Activated T-cell treated with anti-CD3 and anti-CD28 coated beads, Interleukin-2, amount 50 U/mL, for 72 hours (primary cell): ENCODE data around the gene KIAA1671. TPM values are rescaled to one million over a fixed set of nuclear protein-coding genes. Genes with fewer than 3 reads are reported as not detected.

ENCODE experiments used
- ATAC-seq, 2 donors: fragments of 150-1000 bp; cut with Tn5 transposase; replicated peaks in 1 of 2; 2 replicates each; pipeline ENCODE4 v1.10.0; 2021; ENCODE audit warnings: moderate library complexity in 2 of 2, mild to moderate bottlenecking in 1 of 2
- DNase-seq, 2 donors: peaks; one replicate each; pipeline ENCODE4 v3.0.0; 2021 to 2022; ENCODE audit warnings: mixed read lengths in 1 of 2
- H3K27ac Mint-ChIP-seq: one replicate; pipeline ENCODE4 v1.8.0; 2022; ENCODE audit warnings: mild to moderate bottlenecking, moderate library complexity, mixed read lengths
- H3K27me3 Mint-ChIP-seq: one replicate; pipeline ENCODE4 v1.8.0; 2022; ENCODE audit warnings: low read depth, mixed read lengths
- H3K36me3 Mint-ChIP-seq, 2 donors: one replicate each; pipeline ENCODE4 v1.8.0; 2022; ENCODE audit warnings: mixed read lengths in 2 of 2, mild to moderate bottlenecking in 1 of 2; ENCODE audit not compliant: insufficient read depth in 2 of 2
- H3K4me1 Mint-ChIP-seq: one replicate; pipeline ENCODE4 v1.8.0; 2022; ENCODE audit warnings: low read depth, mixed read lengths
- H3K4me3 Mint-ChIP-seq, 2 donors: one replicate each; pipeline ENCODE4 v1.8.0; 2022; ENCODE audit warnings: mild to moderate bottlenecking in 2 of 2, mixed read lengths in 2 of 2, moderate library complexity in 2 of 2
- H3K9me3 Mint-ChIP-seq, 2 donors: one replicate each; pipeline ENCODE4 v1.8.0; 2022; ENCODE audit warnings: mixed read lengths in 2 of 2
- total RNA-seq, 2 donors: library from RNA; stranded (reverse); gene quantifications; one replicate each; pipeline ENCODE4 v1.2.3, GENCODE V29; 2022

KIAA1671 gene
- total RNA-seq, 2 donors from 2014 or later = 6.6 to 10.8 TPM

- H3K36me3 Mint-ChIP-seq = no peaks in the 10 kb centered on the region
- H3K4me3 Mint-ChIP-seq = no peak overlapping the region
- DNase-seq = no peak
- H3K27ac Mint-ChIP-seq = no peak overlapping the region
- no peaks in the 10 kb centered on the region for H3K9me3 Mint-ChIP-seq
- H3K4me1 Mint-ChIP-seq = peaks cover 13% of the 10 kb centered on the region
- no peak for ATAC-seq
- H3K27me3 Mint-ChIP-seq = no peaks in the 10 kb centered on the region
These were observed 210.0 kb downstream of the KIAA1671 start for GRCh38 chr22:25162561-25162960.

- DNase-seq (no peak), ATAC-seq (no peak)
- Mint-ChIP-seq H3K27me3 (no peaks in the 10 kb centered on the region), H3K4me1 (peaks cover 8% of the 10 kb centered on the region), H3K36me3 (no peaks in the 10 kb centered on the region), H3K4me3 (no peak overlapping the region), H3K9me3 (no peaks in the 10 kb centered on the region), H3K27ac (no peak overlapping the region)
These were observed 213.3 kb downstream of the KIAA1671 start for GRCh38 chr22:25165785-25166184.

- Mint-ChIP-seq H3K9me3 (no peaks in the 10 kb centered on the region), H3K27ac (no peak overlapping the region)
- no peak for DNase-seq
These were observed 213.9 kb downstream of the KIAA1671 start for GRCh38 chr22:25166266-25167040.

GRCh38 chr22:25167082-25167481 lies 214.6 kb downstream of the KIAA1671 start:
- DNase-seq = no peak
- no peak overlapping the region for H3K4me3 Mint-ChIP-seq
- H3K27ac Mint-ChIP-seq = no peak overlapping the region
- no peak for ATAC-seq
- H3K36me3 Mint-ChIP-seq = no peaks in the 10 kb centered on the region
- no peaks in the 10 kb centered on the region for H3K4me1 Mint-ChIP-seq
- no peaks in the 10 kb centered on the region for H3K9me3 Mint-ChIP-seq
- no peaks in the 10 kb centered on the region for H3K27me3 Mint-ChIP-seq

More at GRCh38 chr22:25166266-25167040, 213.9 kb downstream of the KIAA1671 start:
- H3K27me3 Mint-ChIP-seq = no peaks in the 10 kb centered on the region
- ATAC-seq = no peak
- H3K36me3 Mint-ChIP-seq = no peaks in the 10 kb centered on the region
- no peak overlapping the region for H3K4me3 Mint-ChIP-seq
- H3K4me1 Mint-ChIP-seq = peaks cover 1% of the 10 kb centered on the region

- H3K4me1 Mint-ChIP-seq = no peaks in the 10 kb centered on the region
- no peak overlapping the region for H3K4me3 Mint-ChIP-seq
- no peak for ATAC-seq
- no peak for DNase-seq
- no peaks in the 10 kb centered on the region for H3K36me3 Mint-ChIP-seq
- H3K27me3 Mint-ChIP-seq = no peaks in the 10 kb centered on the region
- H3K27ac Mint-ChIP-seq = no peak overlapping the region
- H3K9me3 Mint-ChIP-seq = no peaks in the 10 kb centered on the region
These were observed 215.5 kb downstream of the KIAA1671 start for GRCh38 chr22:25167834-25168601.

GRCh38 chr22:25169278-25170031 lies 216.9 kb downstream of the KIAA1671 start:
- Mint-ChIP-seq H3K36me3 (no peaks in the 10 kb centered on the region), H3K27me3 (no peaks in the 10 kb centered on the region)

GRCh38 chr22:25170426-25170980 lies 218.0 kb downstream of the KIAA1671 start:
- H3K27ac Mint-ChIP-seq = no peak overlapping the region
- H3K9me3 Mint-ChIP-seq = no peaks in the 10 kb centered on the region
- H3K27me3 Mint-ChIP-seq = no peaks in the 10 kb centered on the region
- H3K36me3 Mint-ChIP-seq = no peaks in the 10 kb centered on the region
- no peaks in the 10 kb centered on the region for H3K4me1 Mint-ChIP-seq
- ATAC-seq (no peak), DNase-seq (no peak)
- no peak overlapping the region for H3K4me3 Mint-ChIP-seq

More at GRCh38 chr22:25169278-25170031, 216.9 kb downstream of the KIAA1671 start:
- ATAC-seq = no peak
- Mint-ChIP-seq H3K27ac (no peak overlapping the region), H3K4me3 (no peak overlapping the region), H3K4me1 (no peaks in the 10 kb centered on the region), H3K9me3 (no peaks in the 10 kb centered on the region)
- no peak for DNase-seq

GRCh38 chr22:25172153-25172552 lies 219.6 kb downstream of the KIAA1671 start:
- Mint-ChIP-seq H3K27me3 (no peaks in the 10 kb centered on the region), H3K4me3 (no peak overlapping the region)
- peak in 1 of 2 donors; percentile 43 for ATAC-seq

GRCh38 chr22:25174156-25174887 lies 221.8 kb downstream of the KIAA1671 start:
- no peaks in the 10 kb centered on the region for H3K27me3 Mint-ChIP-seq
- ATAC-seq (no peak), DNase-seq (no peak)
- no peak overlapping the region for H3K4me3 Mint-ChIP-seq
- H3K27ac Mint-ChIP-seq = no peak overlapping the region
- peaks cover 0 to 2% of the 10 kb centered on the region in 2 donors for H3K9me3 Mint-ChIP-seq
- no peaks in the 10 kb centered on the region for H3K4me1 Mint-ChIP-seq
- peaks cover 0 to 1% of the 10 kb centered on the region in 2 donors for H3K36me3 Mint-ChIP-seq

More at GRCh38 chr22:25172153-25172552, 219.6 kb downstream of the KIAA1671 start:
- peak; percentile 28 to 39 for DNase-seq
- Mint-ChIP-seq H3K27ac (no peak overlapping the region), H3K9me3 (no peaks in the 10 kb centered on the region), H3K36me3 (no peaks in the 10 kb centered on the region), H3K4me1 (no peaks in the 10 kb centered on the region)

- Mint-ChIP-seq H3K36me3 (peaks cover 0 to 7% of the 10 kb centered on the region in 2 donors), H3K27me3 (no peaks in the 10 kb centered on the region), H3K27ac (no peak overlapping the region), H3K9me3 (peaks cover 0 to 7% of the 10 kb centered on the region in 2 donors), H3K4me3 (no peak overlapping the region), H3K4me1 (no peaks in the 10 kb centered on the region)
- no peak for ATAC-seq
- no peak for DNase-seq
These were observed 222.4 kb downstream of the KIAA1671 start for GRCh38 chr22:25174888-25175411.

- Mint-ChIP-seq H3K4me3 (no peak overlapping the region), H3K27me3 (no peaks in the 10 kb centered on the region), H3K4me1 (no peaks in the 10 kb centered on the region), H3K9me3 (peaks cover 0 to 8% of the 10 kb centered on the region in 2 donors), H3K27ac (no peak overlapping the region), H3K36me3 (peaks cover 0 to 8% of the 10 kb centered on the region in 2 donors)
- DNase-seq = no peak
- ATAC-seq = no peak
These were observed 223.7 kb downstream of the KIAA1671 start for GRCh38 chr22:25176175-25176574.

GRCh38 chr22:25176799-25177198 lies 224.3 kb downstream of the KIAA1671 start:
- no peak overlapping the region for H3K27ac Mint-ChIP-seq
- DNase-seq (no peak), ATAC-seq (no peak)
- no peak overlapping the region for H3K4me3 Mint-ChIP-seq
- H3K27me3 Mint-ChIP-seq = no peaks in the 10 kb centered on the region
- no peaks in the 10 kb centered on the region for H3K4me1 Mint-ChIP-seq
- H3K36me3 Mint-ChIP-seq = peaks cover 0 to 8% of the 10 kb centered on the region in 2 donors
- H3K9me3 Mint-ChIP-seq = peaks cover 0 to 8% of the 10 kb centered on the region in 2 donors
